GM18870 (cell line): Measurements from ENCODE around the gene CLEC7A.
A peak's percentile ranks its signal among the peaks of the same experiment; 100 is the strongest.

ENCODE experiments used
- ATAC-seq: cut with Tn5 transposase; IDR thresholded peaks from one replicate; pipeline ENCODE4 v1.9.1; 2021; ENCODE audit warnings: moderate library complexity; ENCODE audit not compliant: unreplicated experiment

The CLEC7A gene

DNA sequence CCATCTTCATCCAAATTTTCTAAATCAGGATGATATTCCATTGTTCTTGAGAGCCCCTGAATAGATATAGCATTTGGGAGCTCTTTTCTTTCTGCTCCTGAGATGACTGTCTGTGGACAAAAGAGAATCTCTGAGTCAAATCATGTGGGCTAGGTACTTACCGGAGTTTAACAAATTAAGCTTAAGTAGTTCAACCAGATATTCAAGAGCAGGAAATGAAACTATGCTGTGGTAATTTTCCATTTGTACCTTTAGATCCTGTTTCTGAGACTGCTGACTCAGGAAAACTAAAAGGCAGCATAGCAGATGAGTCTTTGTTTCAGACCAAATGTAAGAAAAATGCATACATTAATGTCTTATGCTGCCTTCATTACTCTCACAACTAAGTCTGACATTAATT, at the start of gene CLEC7A:
Gene CLEC7A (minus strand): TSS at position 158 of the 400 bp plus-strand sequence. CDS start 117 bp downstream, at position 41.
- ATAC-seq = peak; percentile 67

DNA sequence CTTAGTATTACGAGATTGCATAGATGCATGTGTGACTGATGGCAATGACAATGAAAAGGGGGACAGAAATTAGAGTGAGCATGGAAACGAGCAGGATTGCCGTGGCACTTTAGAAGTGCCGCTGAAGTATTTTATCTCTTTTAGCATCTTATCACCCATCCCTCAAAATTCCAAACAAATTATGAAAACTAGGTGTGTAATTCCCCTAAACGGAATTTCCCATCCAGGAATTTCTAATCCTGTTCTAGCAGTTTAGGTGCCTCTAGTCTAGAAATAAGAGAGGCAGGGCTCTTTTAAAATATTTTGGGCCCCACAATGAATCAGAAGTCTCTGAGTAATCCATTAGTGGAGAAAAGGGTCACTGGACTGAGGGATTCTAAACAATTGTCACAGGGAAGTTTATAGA, 49.8 kb upstream of the CLEC7A start:
- ATAC-seq = no peak

DNA sequence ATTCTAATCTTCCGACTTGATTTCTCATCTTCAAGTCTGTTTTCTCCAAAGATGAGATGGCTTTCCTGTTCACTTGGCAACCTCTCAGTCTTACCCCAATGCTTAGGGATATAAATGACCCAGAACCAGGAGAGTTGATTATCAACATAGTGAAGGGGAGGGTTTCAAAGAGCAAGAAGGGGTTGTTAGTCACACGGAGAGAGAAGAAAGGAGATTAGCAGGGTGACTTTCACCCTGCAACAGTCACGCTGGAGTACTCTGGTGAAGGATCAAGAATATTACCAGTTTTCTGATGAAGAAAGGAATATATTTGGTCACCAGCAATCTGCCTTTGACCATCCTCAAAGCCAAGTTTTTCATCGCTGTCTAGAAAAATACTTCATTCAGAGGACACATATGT, 48.8 kb upstream of the CLEC7A start, which contains the start of gene TMEM52B:
Gene TMEM52B (plus strand): TSS at position 212 of the 400 bp plus-strand sequence. CDS start 543 bp downstream, outside the sequence.
- no peak for ATAC-seq

DNA sequence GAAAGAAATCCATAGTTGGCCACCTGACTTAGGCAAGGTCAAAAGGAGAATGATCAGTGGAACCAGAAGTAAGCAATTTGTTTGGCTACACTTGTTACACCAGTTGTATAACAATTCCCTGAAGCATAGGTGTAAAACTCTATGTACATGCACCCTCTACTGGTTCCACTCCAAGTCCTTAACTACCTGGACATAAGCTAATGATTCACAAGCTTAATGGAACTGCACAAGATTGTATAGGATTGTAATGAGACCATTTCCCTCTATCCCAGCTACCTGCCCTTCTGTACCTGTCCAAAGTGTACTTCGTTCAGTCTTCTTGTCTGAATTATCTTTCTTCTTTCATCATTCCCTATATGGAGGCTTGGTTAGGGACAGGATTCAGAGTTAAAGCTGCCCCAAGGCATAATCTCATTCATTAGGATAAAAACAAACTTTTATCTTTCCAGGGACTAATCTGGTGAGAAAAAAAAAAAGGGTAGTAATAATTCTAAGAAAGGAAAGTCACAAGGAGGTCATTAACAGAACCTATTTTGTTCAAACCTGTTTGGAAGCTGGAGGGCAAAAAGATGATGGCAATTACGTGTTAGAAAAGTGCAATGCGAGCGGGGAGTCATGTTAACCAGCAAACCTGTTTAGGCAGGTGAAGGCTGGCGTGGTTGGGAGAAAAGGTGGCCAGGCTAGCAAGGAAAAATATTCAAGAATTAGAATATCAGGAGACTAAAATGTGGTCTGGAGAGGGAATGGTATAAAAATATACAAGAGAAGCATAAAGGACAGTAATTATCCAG, 46.0 kb upstream of the CLEC7A start:
- ATAC-seq = no peak

DNA sequence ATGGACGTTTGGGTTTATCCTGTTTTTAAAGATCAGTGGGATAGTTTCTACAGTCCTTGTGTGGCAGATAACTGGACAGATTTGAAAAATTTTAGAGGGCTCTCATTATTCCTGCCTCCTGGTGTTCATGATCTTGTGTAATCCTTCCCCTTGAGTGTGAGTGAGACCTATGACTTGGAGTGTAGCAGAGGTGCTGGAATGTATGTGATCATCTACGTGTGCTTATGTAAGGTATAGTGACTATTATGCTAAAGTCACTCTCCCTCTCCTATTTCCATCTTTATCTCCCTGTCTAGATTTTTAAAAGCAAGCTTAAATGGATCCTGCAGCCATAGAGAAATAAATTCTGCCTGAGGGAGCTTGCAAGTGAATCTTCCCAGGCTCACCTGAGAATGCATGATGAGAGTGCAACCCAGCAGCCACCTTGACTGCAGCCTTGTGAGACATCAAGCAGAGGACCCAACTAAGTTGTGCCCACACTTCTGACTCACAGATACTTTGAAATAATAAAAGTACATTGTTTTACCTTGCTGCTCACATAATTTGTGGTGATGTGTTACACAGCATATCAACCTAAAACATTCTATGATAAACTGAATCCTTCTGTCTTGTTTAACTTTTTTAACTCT, 45.1 kb upstream of the CLEC7A start:
- no peak for ATAC-seq

DNA sequence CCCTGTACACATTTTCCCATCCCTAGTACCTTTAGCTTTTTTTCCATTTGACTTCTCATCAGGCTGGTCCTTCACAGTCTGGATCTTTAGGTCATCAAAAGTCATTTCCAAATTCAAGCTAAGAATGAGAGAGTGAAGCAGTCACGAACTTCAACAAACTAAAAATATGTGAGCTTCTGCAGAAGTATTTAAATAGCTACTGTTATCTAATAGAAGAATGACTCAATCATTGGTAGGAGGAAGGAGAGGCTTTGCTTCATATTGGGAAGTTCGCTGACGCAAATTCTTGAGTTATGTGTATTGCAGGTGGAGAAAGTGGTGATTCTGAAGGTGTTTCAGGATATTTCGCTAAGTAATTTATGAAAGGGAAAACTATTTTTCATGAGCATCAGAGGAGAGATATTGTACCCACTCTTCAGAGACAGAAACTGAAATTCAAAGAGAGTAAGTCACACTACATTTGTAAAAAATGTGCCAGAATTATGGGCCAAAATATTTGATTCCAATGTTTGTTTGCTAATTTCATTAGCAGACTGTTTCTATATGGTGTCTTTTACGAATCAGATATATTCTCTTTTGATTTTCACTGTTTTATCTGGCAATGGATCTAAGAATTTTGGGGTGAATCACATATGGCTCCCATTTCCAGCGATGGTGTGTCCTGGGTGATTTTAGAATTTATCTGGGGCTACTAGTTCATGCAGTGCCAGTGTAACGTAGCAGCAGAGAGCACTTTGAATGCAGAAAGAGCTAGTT, 42.2 kb upstream of the CLEC7A start, which contains the start of gene OLR1:
Gene OLR1 (minus strand): TSS at position 160 of the 756 bp plus-strand sequence. CDS start 55 bp downstream, at position 105.
- no peak for ATAC-seq

DNA sequence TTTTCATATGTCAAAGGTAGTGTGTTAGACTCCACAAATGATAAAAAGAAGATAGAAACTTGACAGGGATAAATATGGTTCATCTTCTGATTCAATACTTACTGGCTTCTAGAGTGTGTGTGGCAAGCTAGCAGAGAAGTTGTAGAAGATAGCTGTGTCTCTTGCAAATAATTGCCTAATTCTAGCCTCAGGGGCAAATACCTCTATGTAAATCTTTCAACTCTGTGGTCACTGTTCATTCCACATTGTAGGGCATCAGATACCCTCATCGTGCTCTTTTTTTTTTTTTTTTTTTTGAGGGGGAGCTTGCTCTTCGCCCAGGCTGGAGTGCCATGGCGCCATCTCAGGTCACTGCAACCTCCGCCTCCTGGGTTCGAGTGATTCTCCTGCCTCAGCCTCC, 40.2 kb upstream of the CLEC7A start:
- ATAC-seq = no peak

DNA sequence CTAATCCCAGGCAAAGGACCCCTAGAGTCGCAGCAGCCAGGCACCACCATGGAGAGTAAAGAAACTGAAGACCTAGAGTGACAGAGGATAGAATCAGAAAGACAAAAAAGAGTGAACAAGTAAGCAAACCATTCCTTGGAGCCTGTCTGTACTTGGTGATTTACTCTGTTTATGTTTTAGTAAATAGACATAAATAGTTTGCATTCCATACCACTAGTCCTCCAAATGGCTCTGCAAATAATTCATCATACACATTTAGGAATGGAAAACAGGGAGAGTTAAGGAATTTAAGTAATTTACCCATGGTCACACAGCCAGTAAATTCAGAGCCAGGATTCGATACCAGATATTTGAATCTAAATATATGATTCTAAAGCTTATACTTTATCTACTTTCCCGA, 39.1 kb upstream of the CLEC7A start:
- ATAC-seq = no peak

DNA sequence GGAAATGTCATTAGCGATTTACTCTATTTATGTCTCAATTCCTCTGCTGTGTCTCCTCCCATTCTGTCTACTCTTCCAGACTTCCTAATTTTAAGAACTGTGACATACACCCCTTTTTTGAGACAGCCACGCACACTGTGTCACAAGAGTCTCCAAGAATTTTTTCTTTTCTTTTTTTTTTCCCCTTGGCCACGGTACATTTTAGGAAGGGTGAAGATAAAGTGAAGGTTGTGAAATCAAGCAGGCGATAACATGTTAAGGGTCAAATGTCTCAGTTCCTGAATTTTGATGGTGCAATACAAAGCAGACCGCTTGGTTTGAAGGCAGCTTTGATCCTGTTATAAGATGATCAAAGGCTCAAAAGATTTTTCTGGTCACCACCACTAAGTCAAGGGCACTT, 37.6 kb upstream of the CLEC7A start:
- no peak for ATAC-seq

DNA sequence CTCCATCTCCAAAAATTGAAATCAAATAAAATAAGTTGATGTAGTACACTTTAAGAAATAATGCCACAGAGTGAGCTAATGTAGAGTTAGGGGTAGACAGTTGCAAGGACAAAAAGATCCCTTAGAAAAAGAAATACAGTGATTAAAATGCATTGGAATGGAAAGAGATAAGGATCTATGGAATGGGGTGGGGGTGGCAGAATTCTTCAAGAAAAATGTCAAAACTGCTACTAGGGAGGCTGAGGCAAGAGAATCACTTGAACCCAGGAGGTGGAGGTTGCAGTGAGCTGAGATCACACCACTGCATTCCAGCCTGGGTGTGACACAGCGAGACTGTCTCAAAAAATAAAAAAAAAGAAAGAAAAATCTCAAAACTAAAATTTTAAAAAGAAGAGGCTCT, 35.4 kb upstream of the CLEC7A start:
- no peak for ATAC-seq

DNA sequence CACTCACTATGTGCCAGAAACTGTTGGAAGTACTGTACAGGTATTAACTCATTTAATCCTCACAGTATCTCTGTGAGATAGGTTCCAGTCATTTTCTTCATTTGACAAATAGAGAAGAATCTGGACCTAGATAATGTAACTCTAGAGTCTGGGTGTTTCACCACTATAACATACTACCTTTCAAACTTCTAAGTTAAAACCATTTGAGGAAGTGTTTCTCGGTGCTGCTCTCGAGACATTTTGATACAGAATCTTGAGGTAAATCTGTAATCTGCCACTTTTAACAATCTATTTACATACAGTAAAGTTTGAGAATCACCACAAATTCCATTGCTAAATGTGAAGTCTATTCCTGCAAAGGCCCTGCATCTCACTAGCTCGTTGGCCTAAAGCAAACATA, 33.1 kb upstream of the CLEC7A start:
- ATAC-seq = no peak

DNA sequence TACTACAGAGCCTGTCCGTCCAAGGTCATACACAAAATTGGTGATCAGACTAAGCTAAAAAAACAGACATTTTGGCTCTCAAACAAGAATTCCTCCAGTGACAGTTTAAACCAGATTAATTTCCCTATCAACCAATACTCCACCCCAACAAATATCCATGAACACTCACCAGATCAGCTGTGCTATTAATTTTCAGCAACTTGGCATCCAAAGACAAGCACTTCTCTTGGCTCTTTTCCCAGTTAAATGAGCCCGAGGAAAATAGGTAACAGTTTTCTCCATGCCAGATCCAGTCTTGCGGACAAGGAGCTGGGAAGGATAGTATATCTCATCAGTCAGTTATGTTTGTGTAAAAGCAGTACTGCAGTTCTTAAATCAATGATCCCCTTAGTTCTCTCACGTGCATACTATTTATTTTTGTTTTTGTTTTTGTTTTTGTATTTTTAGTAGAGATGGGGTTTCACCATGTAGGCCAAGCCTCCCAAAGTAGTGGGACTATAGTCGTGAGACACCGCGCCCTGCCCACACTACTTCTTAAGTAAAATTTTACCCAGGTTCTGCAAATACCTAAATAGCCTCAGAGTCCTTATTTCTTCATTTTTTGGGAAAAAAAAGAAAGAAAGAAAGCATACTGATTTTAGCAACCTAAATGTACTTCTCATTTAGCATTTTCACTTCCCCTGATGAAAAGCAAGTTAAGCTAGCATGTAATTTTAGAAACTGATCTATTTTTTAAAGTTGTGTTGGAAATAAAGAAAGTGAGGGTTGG, 30.8 kb upstream of the CLEC7A start:
- no peak for ATAC-seq

DNA sequence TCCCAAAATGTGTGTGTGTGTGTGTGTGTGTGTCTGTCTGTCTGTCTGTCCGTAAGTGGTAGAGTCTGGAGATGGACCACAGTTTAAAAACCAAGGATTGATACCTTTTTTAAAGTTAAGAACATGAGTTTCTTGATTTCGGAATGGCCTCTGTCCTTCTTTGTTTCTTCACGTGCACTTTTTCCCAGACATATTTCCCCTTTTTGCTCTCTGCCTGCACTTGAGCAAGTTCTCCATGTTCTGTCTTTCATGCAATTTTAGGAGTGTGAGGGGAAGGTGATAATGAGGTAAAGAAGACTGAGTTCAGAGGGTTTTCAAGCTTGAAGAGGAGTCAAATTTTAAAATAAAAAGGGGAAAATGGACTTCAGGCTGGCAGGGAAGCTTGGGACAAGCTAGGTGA, 29.3 kb upstream of the CLEC7A start:
- ATAC-seq = no peak

DNA sequence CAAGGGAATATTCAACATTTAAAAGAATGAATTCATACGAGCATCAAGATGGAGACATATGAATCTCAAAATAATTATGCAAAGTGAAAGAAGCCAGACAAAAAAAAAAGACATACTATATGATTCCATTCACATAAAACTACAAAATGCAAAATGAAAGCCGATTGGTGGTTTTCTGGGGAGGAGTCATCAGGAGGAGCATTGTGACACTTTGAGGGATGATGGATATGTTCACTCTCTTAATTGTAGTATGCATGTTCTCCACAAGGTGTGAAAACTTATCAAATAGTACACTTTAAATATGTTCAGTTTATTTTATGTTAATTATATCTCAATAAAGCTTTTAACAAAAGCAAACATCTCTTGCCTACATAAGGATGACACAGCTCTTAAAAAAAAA, 28.4 kb upstream of the CLEC7A start:
- ATAC-seq = no peak

DNA sequence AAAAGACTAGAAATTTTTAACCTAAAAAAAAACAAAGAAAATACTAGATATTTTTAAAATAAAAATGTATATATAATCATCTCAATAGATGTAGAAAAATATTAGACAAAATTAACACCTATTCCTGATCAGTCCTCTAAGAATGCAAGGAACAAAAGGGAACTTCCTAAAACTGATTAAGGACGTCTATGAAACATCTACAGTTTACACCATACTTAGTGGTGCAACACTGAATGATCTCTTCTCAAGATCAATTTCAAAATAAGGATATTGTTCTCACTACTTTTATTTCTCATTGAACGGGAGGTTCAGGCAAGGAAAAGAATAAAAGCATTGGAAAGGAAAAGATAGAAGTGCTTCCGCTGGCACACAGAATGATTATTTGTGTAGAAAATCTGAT, 26.0 kb upstream of the CLEC7A start:
- no peak for ATAC-seq

DNA sequence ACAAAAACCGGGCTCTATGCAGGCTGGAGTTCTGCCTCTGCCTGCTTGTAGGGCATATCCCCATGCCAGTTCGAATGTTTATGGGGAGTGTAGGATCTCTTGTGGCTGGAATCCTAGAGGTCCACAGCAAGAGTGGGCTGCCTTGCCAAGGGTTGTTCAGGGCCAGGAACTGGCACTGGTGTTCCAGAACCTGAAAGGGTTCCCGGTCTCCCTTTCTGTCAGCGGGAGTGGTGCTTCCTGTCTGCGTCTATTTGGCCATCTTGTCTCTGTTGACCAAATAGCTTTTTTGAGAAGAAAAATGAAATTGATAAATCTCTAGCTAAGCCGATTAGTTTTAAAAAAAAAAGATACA, 24.1 kb upstream of the CLEC7A start:
- no peak for ATAC-seq

DNA sequence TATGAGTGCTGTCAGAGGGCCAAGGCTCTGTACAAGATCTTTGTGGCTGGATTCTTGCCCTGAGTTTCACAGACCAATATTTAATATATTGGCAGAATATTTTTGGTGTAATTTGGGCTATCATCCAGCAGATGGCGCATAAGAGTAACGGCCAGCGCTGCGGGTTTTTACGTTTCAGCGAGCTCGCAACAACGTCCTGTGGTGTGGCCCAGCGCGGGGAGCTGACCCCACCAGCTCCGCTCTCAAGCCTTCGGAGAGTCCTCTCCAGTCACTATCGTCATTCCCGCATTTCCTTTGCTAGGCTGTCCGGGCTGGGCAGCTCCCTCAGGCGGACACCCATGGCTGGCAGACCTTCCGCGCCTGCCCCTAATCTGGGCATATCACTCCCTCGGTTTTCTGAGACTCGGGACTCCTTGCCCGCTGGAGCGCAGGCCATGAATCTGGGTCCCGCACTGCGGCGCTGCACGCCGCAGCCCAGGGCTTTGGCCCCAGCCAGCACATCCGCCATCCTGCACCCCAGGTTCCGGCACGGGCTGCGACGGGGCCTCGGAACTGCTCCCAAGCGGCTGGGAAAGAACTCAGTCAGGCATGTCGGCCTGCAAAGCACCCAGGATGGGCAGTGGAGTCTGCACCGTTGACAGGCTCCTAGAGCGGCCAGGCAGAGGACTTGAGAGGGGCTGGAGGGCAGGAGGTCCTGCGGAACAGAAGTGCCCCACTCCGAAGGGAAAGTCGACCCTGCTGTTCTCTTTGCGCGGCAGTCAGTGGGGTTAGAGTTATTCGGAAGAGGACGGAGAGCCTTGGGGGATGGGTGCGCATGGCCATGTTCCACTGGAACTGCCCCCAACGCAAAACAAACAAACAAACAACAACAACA, 23.5 kb upstream of the CLEC7A start:
- ATAC-seq = no peak

DNA sequence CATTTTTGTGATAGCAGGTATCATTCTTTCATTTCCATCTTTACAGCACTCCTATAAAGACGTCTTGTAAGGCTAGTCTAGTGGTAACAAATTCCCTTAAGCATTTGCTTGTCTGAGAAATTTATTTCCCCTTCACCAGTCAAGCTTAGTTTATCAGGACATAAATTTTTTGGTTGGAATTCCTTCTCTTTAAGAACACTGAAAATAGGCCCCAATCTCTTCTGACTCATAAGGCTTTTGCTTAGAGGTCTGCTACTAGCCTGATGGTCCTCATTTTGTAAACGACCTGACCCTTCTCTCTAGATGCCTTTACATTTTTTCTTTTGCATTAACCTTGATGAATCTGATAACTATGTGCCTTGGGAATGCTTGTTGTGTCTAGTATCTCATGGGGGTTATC, 21.6 kb upstream of the CLEC7A start:
- no peak for ATAC-seq

DNA sequence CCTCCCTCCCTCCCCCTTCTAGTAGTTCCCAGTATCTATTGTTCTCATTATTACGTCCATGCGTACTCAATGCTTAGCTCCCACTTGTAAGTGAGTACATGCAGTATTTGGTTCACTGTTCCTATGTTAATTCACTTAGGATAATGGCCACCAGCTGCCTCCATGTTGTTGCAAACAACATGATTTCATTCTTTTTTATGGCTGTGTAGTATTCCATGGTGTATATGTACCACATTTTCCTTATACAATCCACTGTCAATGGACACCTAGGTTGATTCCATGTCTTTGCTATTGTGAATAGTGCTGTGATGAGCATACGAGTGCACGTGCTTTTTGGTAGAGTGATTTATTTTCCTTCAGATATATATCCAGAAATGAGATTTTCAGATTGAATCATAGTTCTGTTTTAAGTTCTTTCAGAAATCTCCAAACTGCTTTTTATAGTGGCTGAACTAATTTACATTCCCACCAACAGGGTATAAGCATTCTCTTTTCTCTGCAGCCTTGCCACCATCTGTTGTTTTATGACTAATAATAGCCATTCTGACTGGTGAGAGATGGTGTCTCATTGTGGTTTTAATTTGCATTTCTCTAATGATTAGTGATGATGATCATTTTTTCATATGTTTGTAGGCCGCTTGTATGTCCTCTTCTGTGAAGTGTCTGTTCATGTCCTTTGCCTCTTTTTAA, 17.9 kb upstream of the CLEC7A start:
- ATAC-seq = peak; percentile 59
